IMR-90 (cell line): ENCODE measurements around the gene LHFPL6. TPM values are rescaled to one million over a fixed set of nuclear protein-coding genes. Genes with fewer than 3 reads are reported as not detected.

Experiments
- ATAC-seq: fragments of 200-7000 bp; cut with Tn5 transposase; 2 replicates; pipeline ENCODE4 v1.9.1; 2020; ENCODE audit warnings: low read depth, mild to moderate bottlenecking, moderate library complexity
- BruUV-seq: library from RNA; stranded (reverse); fragments of 400-500 nt; replicated peaks from 2 replicates; lab custom pipeline; 2021; lab: Mats Ljungman, UMichigan
- CTCF ChIA-PET: fragments of 300-600 bp; formaldehyde crosslinking; extraction: SDS; loops from one replicate; lab custom pipeline; 2021; ENCODE audit warnings: antibody characterized with exemption; lab: Yijun Ruan, JAX
- POLR2A ChIA-PET: fragments of 300-600 bp; sonication (Branson Sonifier 250); formaldehyde crosslinking; loops from one replicate; lab custom pipeline; 2022; ENCODE audit warnings: antibody characterized with exemption; ENCODE audit not compliant: unreplicated experiment; lab: Charles Lee
- DNase-seq: peaks from one replicate; pipeline ENCODE4 v3.0.0; 2013
- H2AFZ ChIP-seq: replicated peaks from 2 replicates; pipeline ENCODE3; 2013; ENCODE audit warnings: low read length, mild to moderate bottlenecking; ENCODE audit not compliant: poor library complexity
- H2AK5ac ChIP-seq: 2 replicates; pipeline ENCODE4 v1.6.1; 2013; ENCODE audit warnings: low read depth, low read length, inconsistent platforms
- H2AK9ac ChIP-seq: replicated peaks from 2 replicates; pipeline ENCODE3; 2013; ENCODE audit warnings: mild to moderate bottlenecking, low read depth, low read length, moderate library complexity; ENCODE audit not compliant: poor library complexity
- H2BK120ac ChIP-seq: 2 replicates; pipeline ENCODE4 v1.6.1; 2013; ENCODE audit warnings: low read depth, low read length, inconsistent platforms
- H2BK15ac ChIP-seq: 3 replicates; pipeline ENCODE4 v1.6.1; 2013; ENCODE audit warnings: low read depth, low read length, inconsistent platforms
- H2BK20ac ChIP-seq: 2 replicates; pipeline ENCODE4 v1.6.1; 2013; ENCODE audit warnings: low read depth, mild to moderate bottlenecking, inconsistent platforms, low read length, moderate library complexity
- H2BK5ac ChIP-seq: 2 replicates; pipeline ENCODE4 v1.6.1; 2013; ENCODE audit warnings: mild to moderate bottlenecking, low read depth, low read length, inconsistent platforms; ENCODE audit not compliant: poor library complexity, severe bottlenecking
- H3K14ac ChIP-seq: replicated peaks from 2 replicates; pipeline ENCODE4 v1.6.1; 2013; ENCODE audit warnings: low read depth, low read length, inconsistent platforms
- H3K18ac ChIP-seq: 2 replicates; pipeline ENCODE4 v1.6.1; 2013; ENCODE audit warnings: low read depth, low read length, control low read depth
- H3K23ac ChIP-seq: 2 replicates; pipeline ENCODE4 v1.6.1; 2013; ENCODE audit warnings: low read depth, low read length, inconsistent platforms
- H3K27ac ChIP-seq: 2 replicates; pipeline ENCODE4 v1.5.1; 2013; ENCODE audit warnings: mild to moderate bottlenecking, control low read depth, low read length; ENCODE audit not compliant: insufficient read depth
- H3K27me3 ChIP-seq: 2 replicates; pipeline ENCODE4 v1.6.1; 2013; ENCODE audit warnings: low read length; ENCODE audit not compliant: control insufficient read depth, insufficient read depth
- H3K36me3 ChIP-seq: 2 replicates; pipeline ENCODE4 v1.6.1; 2013; ENCODE audit warnings: low read length, mixed read lengths; ENCODE audit not compliant: control insufficient read depth, insufficient read depth
- H3K4ac ChIP-seq: 2 replicates; pipeline ENCODE4 v1.6.1; 2013; ENCODE audit warnings: low read depth, low read length, inconsistent platforms
- H3K4me1 ChIP-seq: 2 replicates; pipeline ENCODE4 v1.6.1; 2013; ENCODE audit warnings: low read length, mixed read lengths; ENCODE audit not compliant: control insufficient read depth, insufficient read depth
- H3K4me2 ChIP-seq: 2 replicates; pipeline ENCODE4 v1.6.1; 2013; ENCODE audit warnings: low read depth, mild to moderate bottlenecking, control low read depth, low read length, moderate library complexity
- H3K4me3 ChIP-seq: 2 replicates; pipeline ENCODE4 v1.5.1; 2013; ENCODE audit warnings: low read depth, mild to moderate bottlenecking, control low read depth, low read length, moderate library complexity; ENCODE audit not compliant: insufficient read depth
- H3K56ac ChIP-seq: 2 replicates; pipeline ENCODE4 v1.6.1; 2013; ENCODE audit warnings: low read length, inconsistent platforms; ENCODE audit not compliant: insufficient read depth; ENCODE audit errors: extremely low read depth
- H3K79me1 ChIP-seq, 2 experiments: 2 replicates each; pipeline ENCODE4 v1.6.1; 2013; ENCODE audit warnings: low read length in 2 of 2, inconsistent platforms in 1 of 2, low read depth in 1 of 2
- H3K9ac ChIP-seq: 2 replicates; pipeline ENCODE4 v1.6.1; 2013; ENCODE audit warnings: low read depth, low read length, control low read depth
- H3K9me1 ChIP-seq: 2 replicates; pipeline ENCODE4 v1.6.1; 2013; ENCODE audit warnings: low read length, inconsistent platforms; ENCODE audit not compliant: insufficient read depth
- H3K9me3 ChIP-seq: 2 replicates; pipeline ENCODE4 v1.6.1; 2013; ENCODE audit warnings: low read length; ENCODE audit not compliant: control insufficient read depth, insufficient read depth
- H4K20me1 ChIP-seq: 2 replicates; pipeline ENCODE4 v1.6.1; 2013; ENCODE audit warnings: low read length, inconsistent platforms; ENCODE audit not compliant: insufficient read depth
- H4K5ac ChIP-seq: 2 replicates; pipeline ENCODE4 v1.6.1; 2013; ENCODE audit warnings: mild to moderate bottlenecking, low read depth, low read length, control low read depth
- H4K8ac ChIP-seq, 2 experiments: 2 replicates each; pipeline ENCODE4 v1.6.1; 2013; ENCODE audit warnings: low read depth in 2 of 2, low read length in 2 of 2, control low read depth in 1 of 2, inconsistent platforms in 1 of 2
- H4K91ac ChIP-seq: 2 replicates; pipeline ENCODE4 v1.6.1; 2013; ENCODE audit warnings: low read depth, low read length, inconsistent platforms; ENCODE audit not compliant: insufficient read depth
- BHLHE40 ChIP-seq: fragments of 150-350 bp; IDR thresholded peaks from 2 replicates; pipeline ENCODE4 v1.6.1; 2016; ENCODE audit warnings: mild to moderate bottlenecking, low read depth, low read length
- CEBPB ChIP-seq: IDR thresholded peaks from 2 replicates; pipeline ENCODE4 v1.6.1; 2012; ENCODE audit warnings: low read depth, low read length, improper control_type of control experiment
- CHD1 ChIP-seq: IDR thresholded peaks from 2 replicates; pipeline ENCODE4 v1.6.1; 2012; ENCODE audit warnings: low read depth, low read length, improper control_type of control experiment
- FOS ChIP-seq: fragments of 150-350 bp; IDR thresholded peaks from 2 replicates; pipeline ENCODE4 v1.6.1; 2016; ENCODE audit warnings: low read depth, low read length
- MAFK ChIP-seq: IDR thresholded peaks from 2 replicates; pipeline ENCODE4 v1.6.1; 2012; ENCODE audit warnings: low read depth, low read length, improper control_type of control experiment
- MAZ ChIP-seq: IDR thresholded peaks from 2 replicates; pipeline ENCODE4 v1.6.1; 2012; ENCODE audit warnings: low read depth, mild to moderate bottlenecking, low read length, improper control_type of control experiment, moderate library complexity, borderline replicate concordance
- MXI1 ChIP-seq: IDR thresholded peaks from 2 replicates; pipeline ENCODE4 v1.6.1; 2012; ENCODE audit warnings: low read depth, mild to moderate bottlenecking, low read length, moderate library complexity, borderline replicate concordance
- NFE2L2 ChIP-seq: fragments of 150-350 bp; IDR thresholded peaks from 2 replicates; pipeline ENCODE4 v1.6.1; 2016; ENCODE audit warnings: low read depth, mild to moderate bottlenecking, low read length
- POLR2A ChIP-seq: IDR thresholded peaks from 2 replicates; pipeline ENCODE4 v1.6.1; 2012; ENCODE audit warnings: mild to moderate bottlenecking, low read depth, low read length
- RAD21 ChIP-seq: IDR thresholded peaks from 2 replicates; pipeline ENCODE4 v1.6.1; 2012; ENCODE audit warnings: low read length, improper control_type of control experiment
- RCOR1 ChIP-seq: IDR thresholded peaks from 2 replicates; pipeline ENCODE4 v1.6.1; 2012; ENCODE audit warnings: mild to moderate bottlenecking, low read length, improper control_type of control experiment; ENCODE audit not compliant: insufficient replicate concordance
- RFX5 ChIP-seq: IDR thresholded peaks from 2 replicates; pipeline ENCODE4 v1.8.0; 2012; ENCODE audit warnings: low read depth, mild to moderate bottlenecking, low read length, moderate library complexity
- SMC3 ChIP-seq: fragments of 150-350 bp; IDR thresholded peaks from 2 replicates; pipeline ENCODE4 v1.6.1; 2016; ENCODE audit warnings: low read depth, mild to moderate bottlenecking, antibody characterized with exemption, low read length, moderate library complexity
- WGBS, 2 experiments: methylation state at CpG; one replicate each; pipeline versions ENCODE4 v1.1.5 to v1.1.7; 2013; ENCODE audit warnings: missing lambda C conversion rate in 2 of 2; ENCODE audit not compliant: insufficient read length in 1 of 2; ENCODE audit errors: extremely low coverage in 2 of 2; 5-methylcytosine and 5-hydroxymethylcytosine counted together
- dilution Hi-C: fragments of 300-500 bp; cut with HindIII; formaldehyde crosslinking; loops from one replicate; pipeline ENCODE4 v1.14.3; 2018; ENCODE audit warnings: low sequenced_read_pairs; ENCODE audit not compliant: unreplicated experiment
- in situ Hi-C: fragments of 300-500 bp; cut with MboI; formaldehyde crosslinking; loops from 3 replicates; pipeline ENCODE4 v1.14.3; 2019; ENCODE audit warnings: low sequenced_read_pairs, inconsistent platforms, mixed read lengths
- intact Hi-C: fragments of 100-400 bp; cut with micrococcal nuclease; formaldehyde crosslinking; loops from 2 replicates; pipeline ENCODE4 v1.10.0; 2022
- polyA plus RNA-seq, 3 experiments: library from polyadenylated mRNA; depleted of rRNA; stranded (reverse); fragments of >200 nt; gene quantifications; 2 replicates each; pipeline ENCODE4 v1.2.3, GENCODE V29; 2012; ENCODE audit warnings: low replicate concordance in 1 of 3
- total RNA-seq: library from RNA; depleted of rRNA; stranded (reverse); fragments of >200 nt; gene quantifications from 2 replicates; pipeline ENCODE4 v1.2.3, GENCODE V29; 2012
- TF ChIP-seq, protein P1 (sequence below): conservative IDR thresholded peaks from 2 replicates; pipeline ENCODE4 v1.5.1; 2012; ENCODE audit warnings: mild to moderate bottlenecking, low read depth, low read length, improper control_type of control experiment
- TF ChIP-seq, protein P2 (sequence below): fragments of 150-350 bp; IDR thresholded peaks from 2 replicates; pipeline ENCODE4 v1.6.1; 2016; ENCODE audit warnings: low read depth, mild to moderate bottlenecking, low read length, moderate library complexity, borderline replicate concordance

LHFPL6 gene
- total and polyA plus RNA-seq, 2 of the 4 experiments (the other 2 are of a cell fraction): 24.7 to 36.1 TPM

DNA sequence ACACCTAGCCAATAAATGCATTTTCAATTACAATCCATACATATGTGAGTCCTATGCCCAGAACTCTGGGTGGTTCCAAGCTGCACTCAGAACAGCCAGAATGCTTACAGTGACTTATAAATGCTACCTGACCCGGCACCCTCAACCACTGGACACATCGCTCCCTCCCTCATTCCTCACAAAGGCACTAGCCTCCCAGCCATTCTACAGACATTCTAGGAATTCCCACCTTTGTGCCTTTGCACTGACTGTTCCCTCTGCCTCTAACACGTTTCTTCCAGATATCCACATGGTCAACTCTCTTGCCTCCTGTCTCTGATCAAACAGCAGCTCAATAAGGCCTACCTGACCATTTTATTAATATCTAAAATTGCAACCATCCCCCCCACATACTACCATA, 99.9 kb downstream of the LHFPL6 start:
- 92% methylated on average over 3 of the region's 3 CpGs; no CpG with 5 or more reads in 1 of the 2 experiments for WGBS, 2 experiments
- Histone ChIP-seq H4K20me1 (no peaks in the 10 kb centered on the region), H2BK120ac (0 out of 2 replicates have a peak overlapping the region, but pooled peaks have one; percentile 5), H3K56ac (no peak overlapping the region), H3K4ac (no peak overlapping the region), H3K9me1 (peaks cover 16% of the 10 kb centered on the region), H2BK5ac (no peak overlapping the region), H3K9me3 (no peaks in the 10 kb centered on the region), H4K91ac (no peak overlapping the region), H2BK15ac (no peak overlapping the region), H2BK20ac (peak overlapping the region; percentile 28; the same call in 1 of the 2 replicates), H3K79me1 (peaks cover 19 to 48% of the 10 kb centered on the region in 2 experiments), H2AK9ac (no peak overlapping the region), H2AFZ (no peak overlapping the region), H3K14ac (no peak overlapping the region; the same call in 1 of the 2 replicates), H3K36me3 (no peaks in the 10 kb centered on the region), H2AK5ac (0 out of 2 replicates have a peak overlapping the region, but pooled peaks have one; percentile 18), H3K9ac (no peak overlapping the region), H4K8ac (no peak overlapping the region), H3K4me1 (peaks cover 11% of the 10 kb centered on the region), H3K23ac (no peak overlapping the region), H3K4me2 (no peak overlapping the region), H4K5ac (no peak overlapping the region), H3K4me3 (no peak overlapping the region), H3K27ac (no peak overlapping the region), H3K18ac (peak overlapping the region; percentile 41; the same call in 1 of the 2 replicates), H3K27me3 (no peaks in the 10 kb centered on the region)
- in situ Hi-C loops: no loop called here
- dilution Hi-C loops: no loop called here
- ATAC-seq (no peak), DNase-seq (no peak)
- POLR2A ChIA-PET: no interaction called here
- intact Hi-C loops: loop anchor here (10.0 kb wide), 1 partner anchor 358 kb away; no protein-coding TSS in a partner anchor
- no TSS peak for BruUV-seq
- CTCF ChIA-PET: interaction anchor here (0.5 kb wide), 1 partner anchor 14 kb away, joined by 3 read pairs; no protein-coding TSS in a partner anchor
- TF ChIP-seq RAD21 (no peak), CHD1 (no peak), MAZ (no peak), BHLHE40 (no peak), RFX5 (no peak), SMC3 (no peak), MAFK (no peak), CEBPB (no peak), NFE2L2 (no peak), RCOR1 (no peak), FOS (no peak), MXI1 (no peak), POLR2A (no peak)
- TF ChIP-seq, protein P1, sequence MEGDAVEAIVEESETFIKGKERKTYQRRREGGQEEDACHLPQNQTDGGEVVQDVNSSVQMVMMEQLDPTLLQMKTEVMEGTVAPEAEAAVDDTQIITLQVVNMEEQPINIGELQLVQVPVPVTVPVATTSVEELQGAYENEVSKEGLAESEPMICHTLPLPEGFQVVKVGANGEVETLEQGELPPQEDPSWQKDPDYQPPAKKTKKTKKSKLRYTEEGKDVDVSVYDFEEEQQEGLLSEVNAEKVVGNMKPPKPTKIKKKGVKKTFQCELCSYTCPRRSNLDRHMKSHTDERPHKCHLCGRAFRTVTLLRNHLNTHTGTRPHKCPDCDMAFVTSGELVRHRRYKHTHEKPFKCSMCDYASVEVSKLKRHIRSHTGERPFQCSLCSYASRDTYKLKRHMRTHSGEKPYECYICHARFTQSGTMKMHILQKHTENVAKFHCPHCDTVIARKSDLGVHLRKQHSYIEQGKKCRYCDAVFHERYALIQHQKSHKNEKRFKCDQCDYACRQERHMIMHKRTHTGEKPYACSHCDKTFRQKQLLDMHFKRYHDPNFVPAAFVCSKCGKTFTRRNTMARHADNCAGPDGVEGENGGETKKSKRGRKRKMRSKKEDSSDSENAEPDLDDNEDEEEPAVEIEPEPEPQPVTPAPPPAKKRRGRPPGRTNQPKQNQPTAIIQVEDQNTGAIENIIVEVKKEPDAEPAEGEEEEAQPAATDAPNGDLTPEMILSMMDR: no peak
- TF ChIP-seq, protein P2, sequence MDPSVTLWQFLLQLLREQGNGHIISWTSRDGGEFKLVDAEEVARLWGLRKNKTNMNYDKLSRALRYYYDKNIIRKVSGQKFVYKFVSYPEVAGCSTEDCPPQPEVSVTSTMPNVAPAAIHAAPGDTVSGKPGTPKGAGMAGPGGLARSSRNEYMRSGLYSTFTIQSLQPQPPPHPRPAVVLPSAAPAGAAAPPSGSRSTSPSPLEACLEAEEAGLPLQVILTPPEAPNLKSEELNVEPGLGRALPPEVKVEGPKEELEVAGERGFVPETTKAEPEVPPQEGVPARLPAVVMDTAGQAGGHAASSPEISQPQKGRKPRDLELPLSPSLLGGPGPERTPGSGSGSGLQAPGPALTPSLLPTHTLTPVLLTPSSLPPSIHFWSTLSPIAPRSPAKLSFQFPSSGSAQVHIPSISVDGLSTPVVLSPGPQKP: no peak
